Heart left ventricle (tissue), 13 donors: ENCODE results near the gene POC1A.

ENCODE experiments used
- CTCF ChIP-seq, 12 donors: fragments of 200-600 bp; sonication (generic) in 4 of 12; IDR thresholded peaks; one replicate each; pipeline versions ENCODE4 v1.5.0 to v1.8.0; 2018 to 2022; ENCODE audit warnings: antibody characterized with exemption in 12 of 12, mild to moderate bottlenecking in 5 of 12
- POLR2A ChIP-seq, 2 donors: fragments of 450-650 bp; IDR thresholded peaks; one replicate each; pipeline ENCODE4 v1.6.1; 2017; ENCODE audit warnings: antibody characterized with exemption in 2 of 2, mild to moderate bottlenecking in 2 of 2, moderate library complexity in 2 of 2
- donor health status: ischemic (EF 13 %, LVEDD 7.1; RV severe dilation, severe dysfunction).
- donor health status: DM: no; HTN: yes; CAD: no.
- donor health status: DM: no; HTN: no; CAD: no.
- donor health status: ischemic (EF 25% LVEDD 6.9; RV normal size, moderate dysfunction).
- donor health status: ischemic (EF 25% LVEDD 5.7; RV mildly dilated, moderate dysfunction).
- donor health status: ischemic (EF 35%, LVEDD 5.7; RV mildly dilated, moderate dysfunction).
- donor health status: nonischemic (EF 11% LVEDD 7.7; RV severe dilation, severe dysfunction).
- donor health status: DM: yes; HTN: yes; CAD: no.
- donor health status: PGD.
- donor health status: ischemic (EF 29% LVEDD 5.4; RV normal size, mild dysfunction).
- donor health status: nonischemic (EF 23%, LVEDD 6.1; RV moderate dilation, normal function).

DNA sequence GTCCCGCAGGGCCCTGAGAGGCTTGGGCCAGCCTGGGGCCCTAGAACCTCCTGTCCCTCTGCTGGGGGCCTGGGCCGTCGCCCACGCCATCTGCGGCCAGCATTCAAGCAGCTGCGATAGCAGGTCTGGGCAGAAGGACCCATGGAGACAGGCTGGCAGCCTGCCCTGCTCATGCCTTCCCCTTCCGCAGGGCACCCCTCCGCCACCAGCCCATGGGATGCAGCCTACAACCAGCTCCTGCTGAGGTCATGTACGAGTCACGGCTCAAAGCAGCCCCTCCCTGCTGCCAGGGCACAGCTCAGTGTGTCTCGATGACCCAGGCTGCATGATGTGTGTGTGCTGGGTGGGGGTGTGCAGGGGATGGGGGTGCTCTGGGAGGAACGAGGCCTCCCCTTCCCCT is 125.7 kb downstream of the POC1A start:
- TF ChIP-seq CTCF (IDR thresholded peaks at IDR 0.05) (no peak), POLR2A (IDR thresholded peaks at IDR 0.05) (peak in 1 of 2 donors; percentile 16)
